Measurements from ENCODE around the gene GM2A. TPM values are rescaled to one million over a fixed set of nuclear protein-coding genes. Genes with fewer than 3 reads are reported as not detected.

The GM2A gene
- total and polyA plus RNA-seq, 2 donors (not counting 1 experiment from before 2014, with no cell fraction given) = 29.8 to 82.7 TPM

DNA sequence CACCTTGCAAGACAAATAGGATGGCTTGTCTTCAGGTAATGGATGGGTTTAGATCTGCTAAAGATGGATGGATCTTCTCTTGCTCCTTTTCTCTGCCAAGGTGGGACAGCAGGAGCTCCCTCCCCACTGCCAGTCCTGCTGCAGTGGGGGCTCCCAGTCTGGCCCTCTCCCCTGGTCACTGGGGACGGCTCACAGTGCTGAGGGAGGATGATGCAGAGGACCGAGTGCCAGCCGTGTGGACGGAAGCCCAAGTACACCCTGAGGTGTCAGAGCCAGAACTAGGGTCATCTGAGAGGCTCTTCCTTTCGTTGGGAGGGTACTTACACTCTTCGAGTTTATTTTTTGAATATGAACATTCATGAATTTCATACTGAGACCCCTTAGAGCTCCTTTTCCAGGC lies 34.8 kb upstream of the GM2A start:
- no peaks in the 10 kb centered on the region for H3K9me3 ChIP-seq (ENCODE audit: control extremely low read depth in 1 of 3, control insufficient read depth in 2 of 3, insufficient read depth in 1 of 3, low read length in 2 of 3)
- H3K79me2 ChIP-seq (ENCODE audit: control insufficient read depth, insufficient read depth, low read length) = peaks cover 69% of the 10 kb centered on the region
- H4K20me1 ChIP-seq (ENCODE audit: control insufficient read depth, insufficient read depth, low read length, poor library complexity, severe bottlenecking) = no peaks in the 10 kb centered on the region
- H3K9me3 Mint-ChIP-seq (ENCODE audit: insufficient read depth) = no peaks in the 10 kb centered on the region
- POLR2A ChIA-PET = no interaction called here
- H3K4me2 ChIP-seq (replicated peaks; ENCODE audit: low read depth, low read length, poor library complexity, severe bottlenecking) = peak overlapping the region; percentile 95
- ATAC-seq (ENCODE audit: low read depth) (no peak), DNase-seq (no peak)
- peak overlapping the region; percentile 59 for H3K4me3 Mint-ChIP-seq
- 84% methylated on average over 4 of the region's 6 CpGs for WGBS (ENCODE audit: insufficient coverage)
- no peaks in the 10 kb centered on the region for H3K27me3 ChIP-seq (replicated peaks in 1 of 4; ENCODE audit: control extremely low read depth in 1 of 4, control insufficient read depth in 3 of 4, insufficient read depth in 4 of 4, low read length in 3 of 4)
- no peak overlapping the region for H3K9ac ChIP-seq (ENCODE audit: low read length)
- H3K36me3 ChIP-seq (replicated peaks in 1 of 2; ENCODE audit: control extremely low read depth in 1 of 2, control insufficient read depth in 1 of 2, extremely low read depth in 1 of 2, insufficient read depth in 2 of 2, low read length in 1 of 2) = peaks cover 0 to 51% of the 10 kb centered on the region in 2 experiments
- H3K27ac ChIP-seq (ENCODE audit: low read length in 2 of 2) = peak overlapping the region; percentile 38 to 99
- no peaks in the 10 kb centered on the region for H3K27me3 Mint-ChIP-seq
- TF ChIP-seq, protein P1, sequence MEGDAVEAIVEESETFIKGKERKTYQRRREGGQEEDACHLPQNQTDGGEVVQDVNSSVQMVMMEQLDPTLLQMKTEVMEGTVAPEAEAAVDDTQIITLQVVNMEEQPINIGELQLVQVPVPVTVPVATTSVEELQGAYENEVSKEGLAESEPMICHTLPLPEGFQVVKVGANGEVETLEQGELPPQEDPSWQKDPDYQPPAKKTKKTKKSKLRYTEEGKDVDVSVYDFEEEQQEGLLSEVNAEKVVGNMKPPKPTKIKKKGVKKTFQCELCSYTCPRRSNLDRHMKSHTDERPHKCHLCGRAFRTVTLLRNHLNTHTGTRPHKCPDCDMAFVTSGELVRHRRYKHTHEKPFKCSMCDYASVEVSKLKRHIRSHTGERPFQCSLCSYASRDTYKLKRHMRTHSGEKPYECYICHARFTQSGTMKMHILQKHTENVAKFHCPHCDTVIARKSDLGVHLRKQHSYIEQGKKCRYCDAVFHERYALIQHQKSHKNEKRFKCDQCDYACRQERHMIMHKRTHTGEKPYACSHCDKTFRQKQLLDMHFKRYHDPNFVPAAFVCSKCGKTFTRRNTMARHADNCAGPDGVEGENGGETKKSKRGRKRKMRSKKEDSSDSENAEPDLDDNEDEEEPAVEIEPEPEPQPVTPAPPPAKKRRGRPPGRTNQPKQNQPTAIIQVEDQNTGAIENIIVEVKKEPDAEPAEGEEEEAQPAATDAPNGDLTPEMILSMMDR (IDR thresholded peaks at IDR 0.05) = no peak
- no peak for TF ChIP-seq EZH2 (IDR thresholded peaks at IDR 0.05; ENCODE audit: borderline replicate concordance, insufficient read depth, low read depth, low read length, poor library complexity, severe bottlenecking)
- intact Hi-C loops (cut with micrococcal nuclease) = no loop called here
- CTCF ChIA-PET = interaction anchor here (1.2 to 22.9 kb wide), 6 partner anchors 19 to 103 kb away, joined by 4 to 299 read pairs (median 5); partner anchors contain the start of gene GM2A
- peaks cover 98 to 99% of the 10 kb centered on the region in 2 donors for H3K4me1 ChIP-seq (ENCODE audit: control insufficient read depth in 2 of 2, insufficient read depth in 2 of 2, low read length in 2 of 2)
- no peak overlapping the region for H3K4me3 ChIP-seq (ENCODE audit: control extremely low read depth in 1 of 5, extremely low read depth in 1 of 5, insufficient read depth in 1 of 5, low read depth in 2 of 5, low read length in 4 of 5)
- peaks cover 96% of the 10 kb centered on the region for H3K4me1 Mint-ChIP-seq
- H3K27ac Mint-ChIP-seq = peak overlapping the region; percentile 57
- H2AFZ ChIP-seq (ENCODE audit: insufficient read depth, low read depth, low read length, poor library complexity, severe bottlenecking) = no peak overlapping the region

DNA sequence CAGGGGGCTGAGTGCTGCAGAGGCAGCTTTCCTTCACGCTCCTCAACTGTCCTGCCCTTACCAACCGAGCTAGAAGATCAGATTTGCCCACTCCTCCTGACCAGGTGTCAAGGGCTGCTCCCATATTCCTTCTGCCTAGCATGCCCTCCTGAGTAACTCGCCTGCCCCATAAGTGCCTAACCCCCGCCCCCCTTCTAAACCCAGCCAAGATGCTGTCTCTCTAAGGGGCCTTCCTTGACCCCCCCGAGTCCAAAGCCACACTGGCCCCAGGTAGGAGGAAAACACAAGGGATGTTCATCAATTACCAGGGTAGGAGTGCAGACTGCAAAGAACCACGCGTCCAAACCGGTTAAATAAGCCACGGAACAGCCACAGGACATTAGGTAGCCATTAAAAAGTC lies 33.8 kb upstream of the GM2A start:
- DNase-seq (no peak), ATAC-seq (ENCODE audit: low read depth) (no peak)
- Histone ChIP-seq H3K4me2 (replicated peaks; ENCODE audit: low read depth, low read length, poor library complexity, severe bottlenecking) (peak overlapping the region; percentile 95), H3K27ac (ENCODE audit: low read length in 2 of 2) (peak overlapping the region; percentile 32 to 99), H3K4me3 (ENCODE audit: control extremely low read depth in 1 of 5, extremely low read depth in 1 of 5, insufficient read depth in 1 of 5, low read depth in 2 of 5, low read length in 4 of 5) (peak overlapping the region in 1 of 5 experiments; percentile 9), H3K4me1 (ENCODE audit: control insufficient read depth in 2 of 2, insufficient read depth in 2 of 2, low read length in 2 of 2) (peaks cover 88 to 96% of the 10 kb centered on the region in 2 donors), H3K79me2 (ENCODE audit: control insufficient read depth, insufficient read depth, low read length) (peaks cover 78% of the 10 kb centered on the region), H3K27me3 (replicated peaks in 1 of 4; ENCODE audit: control extremely low read depth in 1 of 4, control insufficient read depth in 3 of 4, insufficient read depth in 4 of 4, low read length in 3 of 4) (no peaks in the 10 kb centered on the region), H3K9me3 (ENCODE audit: control extremely low read depth in 1 of 3, control insufficient read depth in 2 of 3, insufficient read depth in 1 of 3, low read length in 2 of 3) (no peaks in the 10 kb centered on the region), H3K9ac (ENCODE audit: low read length) (no peak overlapping the region), H4K20me1 (ENCODE audit: control insufficient read depth, insufficient read depth, low read length, poor library complexity, severe bottlenecking) (no peaks in the 10 kb centered on the region), H2AFZ (ENCODE audit: insufficient read depth, low read depth, low read length, poor library complexity, severe bottlenecking) (no peak overlapping the region), H3K36me3 (replicated peaks in 1 of 2; ENCODE audit: control extremely low read depth in 1 of 2, control insufficient read depth in 1 of 2, extremely low read depth in 1 of 2, insufficient read depth in 2 of 2, low read length in 1 of 2) (peaks cover 0 to 51% of the 10 kb centered on the region in 2 experiments)
- peak overlapping the region; percentile 8 for H3K4me3 Mint-ChIP-seq
- 91% methylated on average over 8 of the region's 9 CpGs for WGBS (ENCODE audit: insufficient coverage)
- ChIA-PET POLR2A (no interaction called here), CTCF (interaction anchor here (1.2 to 22.9 kb wide), 8 partner anchors 18 to 168 kb away, joined by 3 to 299 read pairs (median 5); partner anchors contain the start of gene GM2A)
- TF ChIP-seq, protein P1 (IDR thresholded peaks at IDR 0.05) = no peak
- no peak for TF ChIP-seq EZH2 (IDR thresholded peaks at IDR 0.05; ENCODE audit: borderline replicate concordance, insufficient read depth, low read depth, low read length, poor library complexity, severe bottlenecking)
- no peaks in the 10 kb centered on the region for H3K9me3 Mint-ChIP-seq (ENCODE audit: insufficient read depth)
- peak overlapping the region; percentile 57 for H3K27ac Mint-ChIP-seq
- peaks cover 89% of the 10 kb centered on the region for H3K4me1 Mint-ChIP-seq
- no peaks in the 10 kb centered on the region for H3K27me3 Mint-ChIP-seq
- intact Hi-C loops (cut with micrococcal nuclease) = no loop called here

Measured in B cell (primary cell).